SH-SY5Y (cell line): ENCODE data around the gene G2E3.

ENCODE experiments used
- GATA2 ChIP-seq: IDR thresholded peaks from 2 replicates; pipeline ENCODE4 v1.6.1; 2011; ENCODE audit warnings: mild to moderate bottlenecking, low read depth, low read length
- GATA3 ChIP-seq: IDR thresholded peaks from 2 replicates; pipeline ENCODE4 v1.6.1; 2011; ENCODE audit warnings: low read depth, mild to moderate bottlenecking, low read length, moderate library complexity

DNA sequence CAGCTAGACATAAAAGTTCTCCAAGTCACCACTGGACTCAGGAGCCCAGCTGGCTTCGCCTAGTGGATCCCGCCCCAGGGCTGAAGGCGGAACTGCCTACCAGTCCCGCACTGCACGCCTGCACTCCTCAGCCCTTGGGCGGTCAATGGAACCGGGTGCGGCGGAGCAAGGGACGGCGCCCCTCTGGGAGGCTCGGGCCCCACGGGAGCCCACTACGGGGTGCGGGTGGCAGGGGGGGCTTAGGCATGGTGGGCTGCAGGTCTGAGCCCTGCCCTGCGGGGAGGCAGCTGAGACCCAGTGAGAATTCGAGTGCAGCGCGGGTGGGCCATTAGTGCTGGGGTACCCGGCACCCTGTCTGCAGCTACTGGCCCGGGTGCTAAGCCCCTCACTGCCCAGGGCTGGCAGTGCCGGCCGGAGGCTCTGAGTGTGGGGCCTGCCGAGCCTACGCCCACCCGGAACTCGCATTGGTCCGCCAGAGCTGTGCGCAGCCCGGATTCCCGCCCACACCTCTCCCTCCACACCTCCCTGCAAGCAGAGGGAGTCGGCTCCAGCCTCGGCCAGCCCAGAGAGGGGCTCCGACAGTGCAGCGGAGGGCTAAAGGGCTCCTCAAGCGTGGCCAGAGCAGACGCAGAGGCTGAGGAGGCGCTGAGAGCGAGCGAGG lies 11.4 kb upstream of the G2E3 start:
- TF ChIP-seq GATA3 = no peak
- TF ChIP-seq GATA2 = no peak
